Occipital lobe (tissue), 2 donors: ENCODE results near the gene PIR. TPM values are rescaled to one million over a fixed set of nuclear protein-coding genes. Genes with fewer than 3 reads are reported as not detected.

Source experiments
- DNase-seq: peaks from one replicate; lab custom pipeline; 2025; lab: John Stamatoyannopoulos, UW
- total RNA-seq: library from RNA; depleted of rRNA; stranded (reverse); fragments of >200 nt; gene quantifications from one replicate; pipeline ENCODE4 v1.2.3, GENCODE V29; 2014

The PIR gene
- total RNA-seq, 1 donor from 2014 or later = 1.7 TPM

DNA sequence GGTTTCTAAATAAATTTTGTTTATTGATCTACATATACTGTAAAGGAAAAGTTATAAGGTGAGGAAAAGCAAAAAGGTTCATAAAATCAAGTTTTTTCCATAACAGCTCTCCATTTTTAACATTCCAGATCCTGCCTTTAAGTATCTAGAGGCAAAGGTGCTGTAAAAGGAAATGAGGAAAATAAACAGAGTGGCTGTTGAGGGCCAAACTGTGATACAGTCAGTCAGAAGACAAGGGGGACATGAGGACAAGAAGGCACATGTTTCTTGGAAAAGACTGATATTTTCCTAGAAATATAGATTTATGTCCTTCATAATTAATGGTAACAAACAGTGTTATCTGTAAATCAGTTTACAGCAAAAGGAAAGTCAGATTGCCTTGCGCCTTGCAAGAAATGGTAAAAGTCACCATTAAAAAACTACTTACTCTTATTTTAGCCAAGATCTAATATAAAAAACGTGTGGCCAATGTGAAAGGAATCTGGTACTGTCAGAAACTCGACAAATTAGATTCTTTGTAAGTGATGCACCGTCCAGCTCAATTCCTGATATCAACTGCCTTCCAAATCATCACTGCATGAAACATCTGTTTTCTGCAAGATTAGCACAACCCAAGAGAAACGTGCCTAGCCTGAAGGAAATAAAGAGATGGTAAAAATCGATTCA, 75.0 kb downstream of the PIR start:
- no peak for DNase-seq

- DNase-seq = no peak
These were observed 76.8 kb downstream of the PIR start for GRCh38 chrX:15416133-15416993.

GRCh38 chrX:15413101-15413500, 80.0 kb downstream of the PIR start:
- no peak for DNase-seq

GRCh38 chrX:15410947-15411346, 82.2 kb downstream of the PIR start:
- no peak for DNase-seq

GRCh38 chrX:15410430-15410829, 82.7 kb downstream of the PIR start:
- DNase-seq = no peak

DNA sequence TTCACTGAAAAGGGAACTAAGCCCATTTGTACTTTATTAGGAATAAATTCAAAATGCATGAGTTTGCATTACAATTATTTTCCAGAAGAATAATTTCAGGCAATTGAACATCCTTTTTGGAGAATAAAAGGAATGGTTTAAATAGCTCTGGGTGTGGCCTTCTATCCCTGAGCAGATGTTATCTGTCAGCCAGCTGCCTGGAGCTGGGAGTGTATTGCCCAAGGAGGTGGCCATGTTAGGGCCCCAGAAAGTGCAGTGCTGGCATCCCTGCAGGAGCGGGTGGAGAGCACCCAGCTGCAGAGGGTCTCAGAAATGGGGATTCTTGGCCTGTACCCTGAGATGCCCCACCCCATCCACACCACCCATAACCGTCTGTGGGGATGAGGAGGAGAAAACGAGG, 87.3 kb downstream of the PIR start:
- DNase-seq = no peak

DNA sequence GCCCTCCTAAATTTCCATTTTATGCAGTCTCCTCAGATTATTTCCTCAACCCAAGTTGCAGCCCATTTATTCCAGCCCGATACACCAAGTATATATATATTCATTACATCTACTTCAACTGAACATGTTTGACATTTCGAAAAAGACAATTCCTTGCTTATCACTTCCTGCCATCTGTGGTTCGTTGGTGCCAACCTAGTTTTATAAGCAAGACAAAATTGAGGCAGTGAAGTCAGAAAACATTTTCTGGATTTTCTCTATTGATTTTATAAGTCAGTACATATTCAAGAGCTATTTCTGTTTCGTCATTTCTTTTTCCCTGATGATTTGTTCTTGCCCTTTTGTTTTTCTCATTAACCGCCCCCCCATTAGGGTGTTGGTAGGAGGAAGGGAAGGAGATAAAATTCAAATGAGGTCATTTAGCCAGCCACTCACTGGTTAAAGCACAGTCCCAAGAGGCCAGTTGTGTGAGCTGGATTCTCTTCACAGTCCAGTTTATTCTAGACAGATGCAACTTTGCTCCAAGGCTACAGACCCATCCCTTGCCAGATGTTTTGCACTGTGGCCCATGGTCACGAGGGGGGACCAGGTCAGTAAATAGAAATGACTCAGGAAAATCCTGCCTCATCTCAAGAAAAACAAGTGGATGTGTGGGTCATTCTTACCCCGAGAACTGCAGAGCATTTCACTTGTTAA, 88.6 kb downstream of the PIR start:
- DNase-seq = no peak

DNA sequence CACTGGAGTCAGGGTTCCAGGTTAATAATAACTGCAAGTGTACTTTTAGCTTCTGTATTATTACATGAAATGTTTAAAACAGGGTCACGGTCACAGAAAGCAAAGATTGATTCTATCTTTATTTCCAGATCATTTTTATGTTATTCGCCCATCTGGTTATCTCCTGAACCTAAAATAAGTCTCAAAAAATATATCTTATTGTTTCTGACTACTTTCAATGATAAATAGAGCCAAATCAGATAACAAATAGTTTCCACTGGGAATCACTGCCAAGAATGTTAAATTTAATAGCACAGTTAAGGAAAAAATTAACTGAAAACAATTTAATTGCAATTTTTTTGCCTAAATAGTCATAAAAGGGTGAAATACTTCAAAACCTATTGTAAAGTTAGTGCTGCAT, 91.8 kb downstream of the PIR start:
- no peak for DNase-seq

GRCh38 chrX:15399962-15400391, 93.2 kb downstream of the PIR start:
- no peak for DNase-seq

DNA sequence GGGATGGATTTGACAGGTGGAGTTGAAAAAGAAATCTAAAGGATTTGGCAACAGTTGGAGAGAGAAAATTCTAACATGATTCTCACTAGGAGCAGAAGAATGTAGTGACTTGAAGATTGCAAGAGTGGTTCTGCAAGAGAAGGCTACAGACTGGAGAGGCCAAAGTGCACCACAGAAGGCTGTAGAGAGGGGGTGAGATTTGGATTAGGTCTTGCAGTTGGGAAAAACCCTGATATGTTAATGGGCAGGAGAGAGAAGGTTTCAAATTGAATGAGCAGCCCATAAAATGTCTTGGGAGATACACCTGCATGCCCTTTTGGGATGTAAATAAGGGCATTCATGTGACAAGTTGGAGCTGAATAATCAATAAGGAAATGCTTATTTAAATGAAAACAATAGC, 94.3 kb downstream of the PIR start:
- DNase-seq = no peak

- no peak for DNase-seq
These were observed 97.3 kb downstream of the PIR start for GRCh38 chrX:15395789-15396188.

DNA sequence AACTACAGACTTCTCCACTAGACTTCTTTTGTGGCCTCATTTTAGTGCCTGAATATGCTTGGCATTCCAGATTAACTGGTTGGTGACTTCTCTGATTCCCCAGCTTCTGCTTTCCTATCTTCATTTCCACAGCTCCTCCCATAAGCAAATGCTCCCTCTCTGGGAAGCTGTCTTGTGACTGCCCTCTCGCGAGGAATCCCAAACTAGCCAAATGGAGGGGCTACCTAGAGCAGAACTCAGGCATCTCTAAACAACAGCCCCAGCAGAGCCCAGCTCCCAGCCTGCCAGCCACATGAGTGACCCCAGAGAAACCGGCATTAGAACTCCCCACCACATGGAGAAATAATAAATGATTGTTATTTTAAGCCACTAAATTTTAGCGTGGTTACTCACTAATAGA, 101.3 kb downstream of the PIR start:
- no peak for DNase-seq

DNA sequence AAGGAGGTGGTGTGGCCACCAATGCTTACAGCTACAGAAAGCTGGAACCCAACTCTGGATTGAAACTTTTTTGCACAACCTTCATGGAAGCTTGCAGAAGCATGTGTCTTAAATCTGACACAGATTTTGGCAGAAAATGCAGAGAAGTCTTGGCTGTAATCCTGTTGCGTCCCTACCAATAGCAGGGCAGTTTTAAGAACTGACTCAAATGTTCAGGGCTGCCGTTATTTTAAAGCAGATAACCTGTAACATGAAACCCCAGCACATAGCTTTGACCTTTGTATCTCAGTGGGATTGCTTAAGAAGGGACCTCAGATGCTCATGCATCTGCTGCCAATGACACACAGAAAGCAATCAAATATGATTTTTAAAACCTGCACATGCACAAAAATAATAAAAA, 108.8 kb downstream of the PIR start, which contains the start of gene VEGFD:
VEGFD (minus strand) TSS at position 110 of the 400 bp plus-strand sequence. CDS start 467 bp downstream, outside the sequence.
- DNase-seq = no peak

DNA sequence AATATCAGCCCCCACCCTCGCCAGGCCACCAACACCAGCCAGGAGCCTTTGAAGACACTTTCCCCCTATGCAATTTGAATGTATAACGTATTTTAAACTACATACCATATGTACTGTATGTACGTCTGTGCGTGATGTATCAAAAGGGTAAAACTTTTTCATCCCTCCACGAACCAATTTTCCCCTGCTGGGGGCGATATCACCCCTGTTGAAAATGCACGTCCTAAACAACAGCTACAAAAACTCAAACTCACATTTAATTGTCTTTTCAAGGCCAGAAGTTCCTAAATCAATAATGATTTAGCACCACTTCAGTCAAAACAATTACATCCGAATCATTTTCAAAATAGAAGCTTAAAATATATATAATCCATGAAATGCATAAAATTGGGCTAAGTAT, 110.3 kb downstream of the PIR start:
- no peak for DNase-seq

- DNase-seq = no peak
These were observed 116.2 kb downstream of the PIR start for GRCh38 chrX:15376956-15377355.

DNA sequence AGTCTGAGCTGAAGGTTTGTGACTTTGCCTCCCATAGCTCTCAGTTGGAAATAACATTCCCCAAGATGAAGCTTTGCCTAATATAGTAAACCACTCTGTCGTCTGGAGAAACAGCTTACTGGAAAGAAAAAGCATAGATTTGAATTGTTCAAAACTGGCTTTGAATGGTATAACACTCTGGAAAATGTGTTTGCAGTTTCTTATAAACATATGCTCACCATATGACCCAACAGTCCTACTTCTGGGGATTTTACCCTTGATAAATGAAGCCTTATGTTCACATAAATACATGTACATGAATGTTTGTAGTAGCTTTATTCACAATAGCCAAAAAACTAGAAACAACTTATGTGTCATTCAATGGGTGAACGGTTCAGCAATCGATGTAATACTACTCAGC, 119.2 kb downstream of the PIR start:
- DNase-seq = no peak

GRCh38 chrX:15366506-15367352, 126.4 kb downstream of the PIR start:
- DNase-seq = no peak

DNA sequence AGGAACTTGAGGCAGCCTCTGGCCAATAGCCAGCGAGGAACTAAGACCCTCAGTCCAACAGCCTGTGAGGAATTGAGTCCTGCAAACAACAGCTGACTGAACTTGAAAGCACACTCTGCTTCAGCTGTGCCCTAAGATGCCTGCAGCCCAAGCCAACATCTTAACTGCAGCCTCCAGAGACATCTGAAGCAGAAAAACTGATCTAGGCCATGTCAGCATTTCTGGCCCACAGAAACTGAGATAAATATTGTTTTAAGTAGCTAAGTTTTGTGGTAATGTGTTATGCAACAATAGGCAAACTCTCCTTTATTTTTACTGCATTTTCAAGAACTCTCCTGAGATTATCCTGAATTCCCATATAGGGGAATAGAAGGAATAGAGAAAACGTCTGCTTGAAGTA, 133.4 kb downstream of the PIR start:
- DNase-seq = no peak

GRCh38 chrX:15358533-15358932, 134.6 kb downstream of the PIR start:
- no peak for DNase-seq

GRCh38 chrX:15356444-15356843, 136.7 kb downstream of the PIR start:
- no peak for DNase-seq

- no peak for DNase-seq
These were observed 142.7 kb downstream of the PIR start for GRCh38 chrX:15350329-15350996.
